ENCODE results near the gene IGSF22. TPM values are rescaled to one million over a fixed set of nuclear protein-coding genes. Genes with fewer than 3 reads are reported as not detected.
A peak's percentile ranks its signal among the peaks of the same experiment; 100 is the strongest.

Gene IGSF22
- total RNA-seq, 1 donor from 2014 or later: 1.2 TPM

- no peak for DNase-seq
- no peaks in the 10 kb centered on the region for H3K4me1 ChIP-seq
- intact Hi-C loops (cut with DNase I): no loop called here
- H3K27ac ChIP-seq: no peak overlapping the region
- no peaks in the 10 kb centered on the region for H3K9me3 ChIP-seq
- no peak overlapping the region for H3K4me3 ChIP-seq
- no peak for TF ChIP-seq CTCF (IDR thresholded peaks at IDR 0.05)
- peaks cover 1% of the 10 kb centered on the region for H3K27me3 ChIP-seq
- no peak for ATAC-seq
- H3K36me3 ChIP-seq: no peaks in the 10 kb centered on the region
These were observed 40.0 kb upstream of the IGSF22 start for GRCh38 chr11:18766015-18766414.

DNA sequence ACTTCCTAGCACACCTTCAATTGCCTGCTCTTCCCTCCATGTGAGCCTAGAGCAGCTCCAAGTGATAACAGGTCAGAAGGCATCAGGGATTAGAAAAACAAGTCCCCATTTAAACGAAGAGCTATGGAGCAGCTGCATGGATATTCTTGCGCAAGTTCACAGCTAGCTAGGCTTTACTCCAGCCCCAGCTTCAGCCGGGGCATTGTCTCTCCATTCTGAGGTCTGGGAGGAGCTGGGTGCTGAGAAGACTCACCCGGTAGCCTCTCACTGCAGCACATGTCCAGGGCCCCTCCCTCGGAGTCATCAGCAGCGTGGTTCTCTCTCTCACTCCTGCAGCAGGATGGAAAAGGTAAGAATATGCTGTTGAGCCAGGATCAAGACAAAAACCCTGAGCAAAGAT lies 39.6 kb upstream of the IGSF22 start:
- no peaks in the 10 kb centered on the region for H3K4me1 ChIP-seq
- no peak overlapping the region for H3K27ac ChIP-seq
- no peaks in the 10 kb centered on the region for H3K9me3 ChIP-seq
- no peak for TF ChIP-seq CTCF (IDR thresholded peaks at IDR 0.05)
- no peaks in the 10 kb centered on the region for H3K36me3 ChIP-seq
- H3K4me3 ChIP-seq: no peak overlapping the region
- no peaks in the 10 kb centered on the region for H3K27me3 ChIP-seq
- intact Hi-C loops (cut with DNase I): no loop called here
- ATAC-seq (no peak), DNase-seq (no peak)

- Histone ChIP-seq H3K9me3 (no peaks in the 10 kb centered on the region), H3K27ac (no peak overlapping the region), H3K4me1 (no peaks in the 10 kb centered on the region), H3K4me3 (no peak overlapping the region), H3K36me3 (no peaks in the 10 kb centered on the region), H3K27me3 (no peaks in the 10 kb centered on the region)
- peak; percentile 6 for ATAC-seq
- intact Hi-C loops (cut with DNase I): no loop called here
- DNase-seq: no peak
- TF ChIP-seq CTCF (IDR thresholded peaks at IDR 0.05): no peak
These were observed 35.8 kb upstream of the IGSF22 start for GRCh38 chr11:18761741-18762140.

GRCh38 chr11:18761144-18761543 lies 35.2 kb upstream of the IGSF22 start:
- no peak overlapping the region for H3K4me3 ChIP-seq
- intact Hi-C loops (cut with DNase I): no loop called here
- no peak for TF ChIP-seq CTCF (IDR thresholded peaks at IDR 0.05)
- ATAC-seq (no peak), DNase-seq (no peak)
- no peak overlapping the region for H3K27ac ChIP-seq
- H3K36me3 ChIP-seq: no peaks in the 10 kb centered on the region
- H3K4me1 ChIP-seq: no peaks in the 10 kb centered on the region
- no peaks in the 10 kb centered on the region for H3K27me3 ChIP-seq
- no peaks in the 10 kb centered on the region for H3K9me3 ChIP-seq

GRCh38 chr11:18757811-18758210 lies 31.8 kb upstream of the IGSF22 start:
- no peak overlapping the region for H3K4me3 ChIP-seq
- no peak overlapping the region for H3K27ac ChIP-seq
- H3K4me1 ChIP-seq: no peaks in the 10 kb centered on the region
- H3K9me3 ChIP-seq: no peaks in the 10 kb centered on the region
- no peaks in the 10 kb centered on the region for H3K36me3 ChIP-seq
- ATAC-seq: no peak
- intact Hi-C loops (cut with DNase I): no loop called here
- H3K27me3 ChIP-seq: no peaks in the 10 kb centered on the region
- DNase-seq: no peak
- no peak for TF ChIP-seq CTCF (IDR thresholded peaks at IDR 0.05)

- intact Hi-C loops (cut with DNase I): no loop called here
- Histone ChIP-seq H3K4me1 (no peaks in the 10 kb centered on the region), H3K27ac (no peak overlapping the region), H3K36me3 (no peaks in the 10 kb centered on the region), H3K4me3 (no peak overlapping the region), H3K27me3 (no peaks in the 10 kb centered on the region), H3K9me3 (no peaks in the 10 kb centered on the region)
- DNase-seq (no peak), ATAC-seq (no peak)
- no peak for TF ChIP-seq CTCF (IDR thresholded peaks at IDR 0.05)
These were observed 30.9 kb upstream of the IGSF22 start for GRCh38 chr11:18756889-18757288.

All from upper lobe of right lung (tissue), 1 donor.